NB4 (cell line): Measurements from ENCODE around the gene RNF32.

Source experiments
- TF ChIP-seq, protein P1 (sequence below): IDR thresholded peaks from one replicate; pipeline ENCODE4 v1.5.1; 2012; ENCODE audit warnings: low read depth, low read length
- TF ChIP-seq, protein P2 (sequence below): IDR thresholded peaks from 2 replicates; pipeline ENCODE4 v1.6.1; 2011; ENCODE audit warnings: low read depth, low read length

DNA sequence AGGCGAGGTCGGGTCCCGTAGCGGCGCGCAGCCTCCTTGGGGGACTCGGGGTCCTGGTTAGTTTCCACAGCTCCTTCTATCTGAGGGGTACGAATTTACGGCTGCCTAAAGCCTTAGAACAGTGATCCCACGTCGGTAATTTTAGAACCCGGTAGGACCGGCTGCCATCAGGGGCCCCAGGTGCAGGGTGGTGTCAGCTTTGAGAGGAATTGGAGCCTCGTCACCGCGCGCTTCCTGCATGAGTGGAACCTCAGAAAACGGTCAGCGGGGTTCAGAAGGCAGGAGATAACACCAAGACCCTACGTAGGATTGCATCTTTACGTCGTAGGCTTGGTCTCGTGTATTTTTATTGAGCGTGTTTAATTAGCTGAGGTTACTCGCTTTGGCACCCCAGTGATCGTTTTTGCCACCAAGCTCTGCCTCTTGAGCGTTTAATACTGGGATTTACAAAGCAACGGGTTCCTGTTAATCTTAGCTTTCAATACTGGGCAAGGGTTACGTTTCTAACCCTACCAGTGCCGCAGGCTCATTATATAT is 443 bp downstream of the RNF32 start:
- TF ChIP-seq, protein P1, sequence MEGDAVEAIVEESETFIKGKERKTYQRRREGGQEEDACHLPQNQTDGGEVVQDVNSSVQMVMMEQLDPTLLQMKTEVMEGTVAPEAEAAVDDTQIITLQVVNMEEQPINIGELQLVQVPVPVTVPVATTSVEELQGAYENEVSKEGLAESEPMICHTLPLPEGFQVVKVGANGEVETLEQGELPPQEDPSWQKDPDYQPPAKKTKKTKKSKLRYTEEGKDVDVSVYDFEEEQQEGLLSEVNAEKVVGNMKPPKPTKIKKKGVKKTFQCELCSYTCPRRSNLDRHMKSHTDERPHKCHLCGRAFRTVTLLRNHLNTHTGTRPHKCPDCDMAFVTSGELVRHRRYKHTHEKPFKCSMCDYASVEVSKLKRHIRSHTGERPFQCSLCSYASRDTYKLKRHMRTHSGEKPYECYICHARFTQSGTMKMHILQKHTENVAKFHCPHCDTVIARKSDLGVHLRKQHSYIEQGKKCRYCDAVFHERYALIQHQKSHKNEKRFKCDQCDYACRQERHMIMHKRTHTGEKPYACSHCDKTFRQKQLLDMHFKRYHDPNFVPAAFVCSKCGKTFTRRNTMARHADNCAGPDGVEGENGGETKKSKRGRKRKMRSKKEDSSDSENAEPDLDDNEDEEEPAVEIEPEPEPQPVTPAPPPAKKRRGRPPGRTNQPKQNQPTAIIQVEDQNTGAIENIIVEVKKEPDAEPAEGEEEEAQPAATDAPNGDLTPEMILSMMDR = no peak
- TF ChIP-seq, protein P2, sequence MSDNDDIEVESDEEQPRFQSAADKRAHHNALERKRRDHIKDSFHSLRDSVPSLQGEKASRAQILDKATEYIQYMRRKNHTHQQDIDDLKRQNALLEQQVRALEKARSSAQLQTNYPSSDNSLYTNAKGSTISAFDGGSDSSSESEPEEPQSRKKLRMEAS = no peak
